TTC549 (cell line): ENCODE data around the gene CADM2.

Experiments
- FAIRE-seq: peaks from 2 replicates; lab custom pipeline; 2012; peaks lifted over from hg19 to GRCh38; lab: Jason Lieb, UNC

CADM2 gene

DNA sequence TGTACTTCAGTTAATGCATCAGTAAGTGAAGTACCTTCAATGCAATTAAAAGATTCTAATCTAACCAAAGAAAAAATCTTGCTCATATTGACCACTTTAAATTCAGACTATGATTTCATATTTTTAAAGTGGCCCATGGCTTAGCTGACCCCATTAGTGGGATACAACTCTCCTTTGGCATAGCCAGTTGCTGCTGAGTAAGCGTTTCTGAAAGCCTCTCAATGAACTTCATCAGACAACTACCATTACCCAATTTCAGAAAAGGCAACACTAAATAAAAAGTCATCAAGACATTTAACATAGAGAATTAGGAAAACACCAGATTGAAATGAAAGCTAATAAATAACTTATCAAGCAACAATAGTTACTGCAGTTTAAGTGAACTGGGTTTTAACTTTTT, 27.0 kb downstream of the CADM2 start:
- no peak for FAIRE-seq

GRCh38 chr3:84987706-84988504, 29.1 kb downstream of the CADM2 start:
- no peak for FAIRE-seq

DNA sequence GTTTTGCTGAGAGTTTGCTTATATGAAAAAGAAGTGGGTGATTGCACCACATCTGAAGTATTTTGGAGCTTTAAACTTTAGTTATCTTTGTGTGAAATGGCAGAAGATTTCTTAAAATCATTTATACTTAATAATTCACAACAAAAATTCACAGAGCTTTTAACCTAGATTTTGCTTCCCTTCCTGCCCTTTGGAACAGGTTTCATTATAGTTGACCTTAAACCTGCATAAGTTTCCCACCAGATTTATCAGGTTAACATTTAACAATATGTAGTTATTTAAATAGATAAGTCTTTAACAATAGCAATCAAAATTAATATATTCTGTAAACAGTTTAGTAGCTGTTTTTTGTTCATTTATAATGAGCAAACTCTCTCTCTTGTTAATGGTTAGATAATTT, 30.3 kb downstream of the CADM2 start:
- no peak for FAIRE-seq

GRCh38 chr3:84991422-84991900, 32.7 kb downstream of the CADM2 start:
- FAIRE-seq, result no peak

GRCh38 chr3:84993956-84994355, 35.2 kb downstream of the CADM2 start:
- FAIRE-seq, result no peak

DNA sequence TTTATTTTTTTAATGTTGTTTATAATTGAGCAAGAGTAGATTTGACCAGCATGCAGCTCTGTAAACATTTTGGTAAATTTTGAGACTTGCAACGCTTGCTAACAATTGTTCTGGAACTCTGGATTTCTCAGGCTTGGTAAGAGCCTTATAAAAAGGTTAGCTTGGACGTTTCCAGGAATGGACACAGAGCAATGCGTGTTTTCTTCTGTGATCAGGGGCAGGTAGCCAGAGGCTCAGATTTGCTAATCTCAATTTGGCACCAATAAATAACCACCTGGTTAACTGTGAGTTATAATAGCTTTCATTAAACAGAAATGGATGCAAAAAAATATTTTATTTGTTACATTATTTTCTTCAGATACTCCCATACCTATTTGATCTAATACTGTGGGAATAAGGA, 39.8 kb downstream of the CADM2 start:
- no peak for FAIRE-seq

- no peak for FAIRE-seq
Observed at GRCh38 chr3:85003479-85003878, 44.7 kb downstream of the CADM2 start.

DNA sequence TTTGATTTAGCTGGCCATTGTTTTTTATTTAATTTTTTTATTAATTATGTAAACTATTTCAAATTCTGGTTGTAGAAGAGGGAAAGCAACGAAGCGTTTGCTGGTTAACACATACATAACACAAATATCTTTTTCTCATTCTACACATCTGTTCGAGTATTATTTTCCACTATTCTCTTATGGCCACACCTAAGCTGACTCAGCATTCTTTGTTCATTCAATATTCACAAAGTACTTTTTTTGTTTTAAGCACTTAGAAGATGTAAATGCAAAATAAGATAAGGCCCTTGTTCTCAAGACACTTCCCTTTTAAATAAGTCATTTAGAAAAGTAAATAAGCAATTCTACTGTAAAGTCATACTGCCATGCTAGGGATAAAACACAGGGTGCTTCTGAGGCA, 45.4 kb downstream of the CADM2 start:
- FAIRE-seq, result no peak

DNA sequence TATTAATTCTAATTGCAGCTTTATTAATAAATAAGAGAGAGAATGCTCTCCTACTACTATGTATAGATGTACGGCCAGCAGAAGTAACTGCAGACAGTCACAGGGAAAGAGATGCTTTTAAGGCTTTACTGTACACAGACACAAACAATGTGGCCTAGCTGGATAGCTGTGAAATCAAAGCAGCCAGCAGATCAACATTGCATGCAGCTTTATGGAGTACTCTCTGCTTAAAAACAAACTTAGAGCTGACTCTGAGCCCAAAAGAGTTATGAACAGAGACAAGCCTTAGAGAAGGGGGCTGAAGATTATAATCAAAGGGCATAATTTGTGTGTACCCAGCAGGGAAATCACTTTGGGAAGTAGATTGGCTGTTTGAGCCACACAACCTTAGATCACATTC, 47.2 kb downstream of the CADM2 start:
- no peak for FAIRE-seq

- FAIRE-seq, result no peak
Observed at GRCh38 chr3:85007195-85008094, 48.7 kb downstream of the CADM2 start.

DNA sequence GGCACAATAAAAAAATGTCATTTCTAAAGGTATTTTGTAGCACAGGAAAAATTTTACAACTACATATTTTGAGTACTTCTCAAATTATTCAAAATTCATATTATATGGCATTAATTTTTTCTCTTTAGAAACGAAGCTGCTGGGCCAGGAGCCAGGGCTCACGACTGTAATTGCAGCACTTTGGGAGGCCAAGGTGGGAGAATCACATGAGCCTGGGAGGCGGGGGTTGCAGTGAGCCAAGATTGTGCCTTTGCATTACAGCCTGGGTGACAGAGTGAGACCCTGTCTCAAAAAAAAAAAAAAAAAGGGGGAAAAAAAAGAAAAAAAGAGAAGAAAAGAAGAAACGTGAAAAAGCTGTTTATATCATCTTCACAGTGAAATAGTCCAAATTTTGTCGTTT, 62.0 kb downstream of the CADM2 start:
- FAIRE-seq, result no peak

DNA sequence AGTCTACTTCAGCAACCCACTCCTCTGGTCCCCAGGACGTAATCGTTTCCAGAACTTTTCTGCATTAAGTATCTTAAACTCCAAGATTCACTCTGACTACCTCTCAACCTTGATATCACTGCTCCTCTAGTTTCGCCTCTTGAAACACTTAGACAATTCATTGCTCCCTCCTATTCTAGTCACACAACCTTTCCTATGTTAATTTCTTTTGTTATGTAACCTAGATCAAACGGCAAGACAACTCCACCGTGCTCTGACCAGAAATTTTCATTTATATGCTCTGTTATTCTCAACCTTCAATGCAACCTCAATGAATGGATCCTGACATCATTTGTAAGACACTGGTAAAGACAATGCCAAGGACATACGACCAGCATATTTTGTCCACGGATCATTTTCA, 71.3 kb downstream of the CADM2 start:
- no peak for FAIRE-seq

DNA sequence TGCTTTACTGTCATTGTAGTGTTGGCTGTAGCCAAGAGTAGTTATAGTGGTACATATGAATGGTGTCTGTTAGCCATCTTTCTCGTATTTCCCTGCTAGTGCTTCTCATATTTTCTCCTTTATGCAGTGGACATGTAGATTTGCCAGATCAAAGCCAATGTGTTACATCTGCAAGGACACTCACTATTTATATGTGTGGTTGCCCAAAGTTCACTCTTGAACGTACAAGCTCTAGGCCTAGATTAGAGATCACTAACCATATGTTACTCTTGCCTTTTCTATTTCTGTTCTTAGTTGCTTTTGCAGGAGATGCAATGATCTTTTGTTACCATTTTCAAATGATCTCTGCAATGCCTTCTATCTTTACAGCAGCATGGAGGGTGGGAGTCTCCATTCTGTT, 78.4 kb downstream of the CADM2 start:
- no peak for FAIRE-seq

GRCh38 chr3:85041001-85041400, 82.2 kb downstream of the CADM2 start:
- FAIRE-seq, result no peak

- FAIRE-seq, result no peak
Observed at GRCh38 chr3:85041562-85042055, 82.8 kb downstream of the CADM2 start.

GRCh38 chr3:85050821-85051220, 92.0 kb downstream of the CADM2 start:
- FAIRE-seq, result no peak

DNA sequence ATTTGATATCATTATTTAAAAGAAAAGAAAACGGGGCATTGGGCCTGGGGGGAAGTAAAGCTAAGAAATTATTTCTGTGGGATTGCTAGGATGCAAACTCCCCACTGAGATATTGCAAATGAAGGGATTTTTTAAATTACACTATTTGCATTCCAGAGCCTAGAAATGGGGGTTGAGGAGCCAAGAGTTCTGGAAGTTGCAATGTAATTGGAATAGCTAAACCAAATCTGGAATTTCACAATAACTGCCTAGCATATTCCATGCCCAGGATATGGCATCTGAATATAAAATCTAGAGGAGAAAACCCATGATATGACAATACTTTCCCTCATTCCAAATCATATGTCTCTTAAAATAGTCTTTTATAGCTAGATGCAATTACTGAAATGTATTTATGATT, 93.0 kb downstream of the CADM2 start:
- FAIRE-seq, result no peak

- no peak for FAIRE-seq
Observed at GRCh38 chr3:85053626-85054025, 94.8 kb downstream of the CADM2 start.

GRCh38 chr3:85054579-85054978, 95.8 kb downstream of the CADM2 start:
- no peak for FAIRE-seq

DNA sequence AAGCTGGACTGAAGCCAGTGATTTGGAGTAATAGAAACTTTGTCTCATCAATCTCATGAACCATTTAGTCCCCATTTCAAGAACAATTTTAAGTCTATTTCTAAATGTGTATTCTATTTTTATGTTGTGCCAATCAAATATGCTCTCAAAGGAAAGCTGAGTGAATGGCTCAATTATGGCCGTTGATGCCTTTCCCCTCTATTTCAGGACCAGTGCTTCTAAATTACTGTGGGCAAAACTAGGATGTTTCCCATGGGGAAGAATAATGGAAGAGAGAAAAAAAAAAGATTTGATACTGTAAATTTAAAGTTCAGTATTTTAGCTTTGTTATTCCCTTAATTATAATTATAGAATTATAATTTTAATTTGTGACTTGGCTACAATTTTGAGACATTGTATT, 110.1 kb downstream of the CADM2 start:
- FAIRE-seq, result no peak

GRCh38 chr3:85074003-85074402, 115.2 kb downstream of the CADM2 start:
- no peak for FAIRE-seq

GRCh38 chr3:85075663-85076062, 116.9 kb downstream of the CADM2 start:
- FAIRE-seq, result no peak

DNA sequence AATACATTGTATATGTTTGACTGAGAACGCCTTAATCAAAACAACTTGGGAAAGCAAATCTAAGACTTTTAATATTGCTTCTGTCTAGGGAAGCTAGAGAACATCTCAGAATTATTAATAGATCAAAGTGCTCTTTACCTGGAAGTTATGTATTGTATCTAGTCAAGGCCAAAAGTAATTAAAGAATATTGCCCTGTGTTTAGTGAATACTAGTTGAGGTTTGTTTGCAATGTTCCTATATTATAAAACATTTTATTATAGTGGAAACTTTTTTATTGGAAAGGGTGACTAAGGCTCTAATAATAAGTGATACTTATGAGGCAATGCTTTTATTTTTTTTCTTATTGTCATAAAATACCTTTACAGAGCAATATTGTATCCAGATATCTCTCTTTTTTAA, 118.2 kb downstream of the CADM2 start:
- no peak for FAIRE-seq
